Body of pancreas (tissue), 4 donors: Measurements from ENCODE around the gene DCHS1. TPM values are rescaled to one million over a fixed set of nuclear protein-coding genes. Genes with fewer than 3 reads are reported as not detected.

Source experiments
- ATAC-seq: fragments of 150-250 bp; one replicate; pipeline ENCODE4 v1.9.1; 2016
- DNase-seq, 4 donors: peaks; one replicate each; pipeline ENCODE4 v3.0.0-alpha.2; 2019
- H3K27ac ChIP-seq, 4 donors: fragments of 200-600 bp; sonication (generic); 1 replicate in 3 of 4; 2 replicates in 1 of 4; pipeline versions ENCODE4 v1.5.1 to v1.6.1; 2016 to 2019; ENCODE audit warnings: mild to moderate bottlenecking in 1 of 4, mixed read lengths in 1 of 4, moderate library complexity in 1 of 4
- H3K27me3 ChIP-seq, 2 donors: fragments of 200-600 bp; sonication (generic); one replicate each; pipeline ENCODE4 v1.6.0; 2016; ENCODE audit warnings: mild to moderate bottlenecking in 1 of 2
- H3K36me3 ChIP-seq, 2 donors: fragments of 200-600 bp; sonication (generic); replicated peaks in 1 of 2; 2 replicates each; pipeline ENCODE4 v1.5.1; 2016; ENCODE audit warnings: low read depth in 2 of 2; ENCODE audit not compliant: insufficient read depth in 1 of 2
- H3K4me1 ChIP-seq: fragments of 200-600 bp; sonication (generic); one replicate; pipeline ENCODE4 v1.6.0; 2016
- H3K4me3 ChIP-seq, 2 donors: fragments of 200-600 bp; sonication (generic); 1 replicate in 1 of 2; 2 replicates in 1 of 2; pipeline ENCODE4 v1.5.1; 2016 to 2019
- H3K9me3 ChIP-seq, 3 donors: fragments of 200-600 bp; sonication (generic); 1 replicate in 2 of 3; 2 replicates in 1 of 3; pipeline ENCODE4 v1.5.1; 2016
- CTCF ChIP-seq, 7 experiments: fragments of 450-650 bp in 4 of 7; fragments of 200-600 bp in 3 of 7; sonication (generic) in 3 of 7; IDR thresholded peaks; one replicate each; pipeline ENCODE4 v1.5.1; 2016 to 2019; ENCODE audit warnings: antibody characterized with exemption in 7 of 7
- POLR2A ChIP-seq, 3 donors: fragments of 450-650 bp; IDR thresholded peaks; one replicate each; pipeline ENCODE4 v1.6.1; 2016; ENCODE audit warnings: antibody characterized with exemption in 3 of 3, mild to moderate bottlenecking in 2 of 3
- WGBS, 2 donors: methylation state at CpG; one replicate each; pipeline ENCODE4 v1.1.5; 2017; 5-methylcytosine and 5-hydroxymethylcytosine counted together
- intact Hi-C: fragments of 100-400 bp; cut with DNase I; formaldehyde crosslinking; loops from one replicate; pipeline ENCODE4 v1.15.1; 2023
- total RNA-seq, 2 donors: library from RNA; depleted of rRNA; stranded (reverse); fragments of >200 nt; gene quantifications; one replicate each; pipeline ENCODE4 v1.1.0, GENCODE V29; 2016

DCHS1 gene
- total RNA-seq, 2 donors from 2014 or later = 6.0 to 10.9 TPM

- Histone ChIP-seq H3K36me3 (peaks cover 0 to 2% of the 10 kb centered on the region in 2 donors), H3K4me3 (peak overlapping the region; percentile 43 to 62), H3K27ac (peak overlapping the region; percentile 66 to 80 (median 68)), H3K27me3 (no peaks in the 10 kb centered on the region), H3K9me3 (no peaks in the 10 kb centered on the region), H3K4me1 (peaks cover 23% of the 10 kb centered on the region)
- TF ChIP-seq CTCF (IDR thresholded peaks at IDR 0.05) (no peak), POLR2A (IDR thresholded peaks at IDR 0.05) (peak in 1 of 3 donors; percentile 30)
- DNase-seq (peak in 1 of 4 donors; percentile 57), ATAC-seq (no peak)
- 18 to 21% methylated on average over 14 to 15 of the region's 15 CpGs for WGBS, 2 donors
- intact Hi-C loops = no loop called here
Measured at GRCh38 chr11:6618117-6619003, 37.2 kb downstream of the DCHS1 start.

- intact Hi-C loops = no loop called here
- Histone ChIP-seq H3K27me3 (no peaks in the 10 kb centered on the region), H3K36me3 (peaks cover 0 to 2% of the 10 kb centered on the region in 2 donors), H3K27ac (no peak overlapping the region), H3K9me3 (no peaks in the 10 kb centered on the region), H3K4me3 (no peak overlapping the region), H3K4me1 (peaks cover 29% of the 10 kb centered on the region)
- no peak for ATAC-seq
- TF ChIP-seq POLR2A (IDR thresholded peaks at IDR 0.05) = no peak
- no peak for TF ChIP-seq CTCF (IDR thresholded peaks at IDR 0.05)
- WGBS, 2 donors = 74 to 77% methylated on average over 4 to 5 of the region's 5 CpGs
- no peak for DNase-seq
Measured at GRCh38 chr11:6617315-6617781, 38.3 kb downstream of the DCHS1 start.

GRCh38 chr11:6616596-6617250 lies 38.9 kb downstream of the DCHS1 start:
- Histone ChIP-seq H3K27ac (no peak overlapping the region), H3K4me3 (no peak overlapping the region), H3K36me3 (peaks cover 0 to 2% of the 10 kb centered on the region in 2 donors), H3K9me3 (no peaks in the 10 kb centered on the region), H3K4me1 (peaks cover 29% of the 10 kb centered on the region), H3K27me3 (no peaks in the 10 kb centered on the region)
- 86 to 92% methylated on average over 14 of the region's 14 CpGs for WGBS, 2 donors
- no peak for DNase-seq
- no peak for ATAC-seq
- TF ChIP-seq POLR2A (IDR thresholded peaks at IDR 0.05) (no peak), CTCF (IDR thresholded peaks at IDR 0.05) (no peak)
- intact Hi-C loops = no loop called here

- WGBS, 2 donors = 87 to 95% methylated on average over 9 of the region's 9 CpGs
- intact Hi-C loops = no loop called here
- DNase-seq = no peak
Measured at GRCh38 chr11:6615882-6616585, 39.6 kb downstream of the DCHS1 start.

More at GRCh38 chr11:6615882-6616585, 39.6 kb downstream of the DCHS1 start:
- Histone ChIP-seq H3K4me1 (peaks cover 31% of the 10 kb centered on the region), H3K27ac (no peak overlapping the region), H3K36me3 (peaks cover 0 to 2% of the 10 kb centered on the region in 2 donors), H3K4me3 (no peak overlapping the region), H3K9me3 (no peaks in the 10 kb centered on the region), H3K27me3 (no peaks in the 10 kb centered on the region)
- TF ChIP-seq POLR2A (IDR thresholded peaks at IDR 0.05) (no peak), CTCF (IDR thresholded peaks at IDR 0.05) (no peak)
- no peak for ATAC-seq
